Measurements from ENCODE around the gene RPAIN.

DNA sequence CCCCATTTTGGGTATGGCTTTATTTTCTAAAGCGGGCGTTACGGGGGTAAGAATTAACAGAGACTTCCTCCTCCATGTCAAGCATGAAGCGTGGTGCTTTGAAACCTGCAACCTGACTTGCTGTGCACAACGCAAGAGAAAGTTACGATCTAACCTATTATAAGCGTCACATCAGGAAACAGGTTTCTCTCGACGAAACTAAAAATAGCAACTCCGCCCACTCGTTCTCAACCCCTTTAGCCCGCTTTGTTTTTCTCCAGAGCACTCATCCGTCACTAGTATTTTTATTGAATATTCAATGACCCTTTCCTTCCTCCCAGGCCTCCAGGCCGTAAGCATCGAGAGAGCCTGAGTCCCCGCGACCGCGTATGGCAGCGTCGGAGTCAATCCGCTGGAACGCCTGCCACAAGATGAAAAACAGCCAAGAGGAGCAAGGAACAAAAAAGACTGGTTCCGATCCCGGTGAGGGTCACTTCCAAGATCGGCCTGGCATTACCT is 1.1 kb upstream of the RPAIN start:
- TF ChIP-seq LEF1 (IDR thresholded peaks at IDR 0.05; ENCODE audit: borderline replicate concordance) = no peak
- no peak for TF ChIP-seq FOXK2 (IDR thresholded peaks at IDR 0.05)
- TF ChIP-seq SP1 (IDR thresholded peaks at IDR 0.05) = no peak
- no peak for TF ChIP-seq ZNF384 (IDR thresholded peaks at IDR 0.05)
- TF ChIP-seq, protein P1, sequence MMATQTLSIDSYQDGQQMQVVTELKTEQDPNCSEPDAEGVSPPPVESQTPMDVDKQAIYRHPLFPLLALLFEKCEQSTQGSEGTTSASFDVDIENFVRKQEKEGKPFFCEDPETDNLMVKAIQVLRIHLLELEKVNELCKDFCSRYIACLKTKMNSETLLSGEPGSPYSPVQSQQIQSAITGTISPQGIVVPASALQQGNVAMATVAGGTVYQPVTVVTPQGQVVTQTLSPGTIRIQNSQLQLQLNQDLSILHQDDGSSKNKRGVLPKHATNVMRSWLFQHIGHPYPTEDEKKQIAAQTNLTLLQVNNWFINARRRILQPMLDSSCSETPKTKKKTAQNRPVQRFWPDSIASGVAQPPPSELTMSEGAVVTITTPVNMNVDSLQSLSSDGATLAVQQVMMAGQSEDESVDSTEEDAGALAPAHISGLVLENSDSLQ (IDR thresholded peaks at IDR 0.05) = no peak
- no peak for TF ChIP-seq CTBP1 (IDR thresholded peaks at IDR 0.05; ENCODE audit: borderline replicate concordance)
- no peak for TF ChIP-seq FOXM1 (IDR thresholded peaks at IDR 0.05; ENCODE audit: borderline replicate concordance)
- no peak for TF ChIP-seq HDGF (IDR thresholded peaks at IDR 0.05; ENCODE audit: borderline replicate concordance)
- no peak for TF ChIP-seq ARNT (IDR thresholded peaks at IDR 0.05)
- no peak for TF ChIP-seq BHLHE40 (IDR thresholded peaks at IDR 0.05; ENCODE audit: borderline replicate concordance)
- no peak for TF ChIP-seq SUZ12 (IDR thresholded peaks at IDR 0.05)
- TF ChIP-seq ELF4 (IDR thresholded peaks at IDR 0.05) = no peak
- no peak for TF ChIP-seq FOXA1 (IDR thresholded peaks at IDR 0.05)
- TF ChIP-seq TARDBP (IDR thresholded peaks at IDR 0.05) = no peak
